GM11168 (cell line): ENCODE results near the gene TM4SF4.

ENCODE experiments used
- in situ Hi-C: fragments of 300-500 bp; cut with MboI; formaldehyde crosslinking; loops from one replicate; pipeline ENCODE4 v1.12.0; 2022; ENCODE audit warnings: low sequenced_read_pairs; ENCODE audit not compliant: unreplicated experiment

The TM4SF4 gene

GRCh38 chr3:149506965-149507364 is 32.5 kb downstream of the TM4SF4 start:
- in situ Hi-C loops, result loop anchor here (5.0 kb wide), 2 partner anchors 210 to 270 kb away; no protein-coding TSS in a partner anchor

- in situ Hi-C loops, result loop anchor here (5.0 kb wide), 2 partner anchors 210 to 270 kb away; no protein-coding TSS in a partner anchor
Measured at GRCh38 chr3:149507491-149508324, 33.2 kb downstream of the TM4SF4 start.

- in situ Hi-C loops, result loop anchor here (5.0 kb wide), 2 partner anchors 208 to 268 kb away; no protein-coding TSS in a partner anchor
Measured at GRCh38 chr3:149509526-149509925, 35.0 kb downstream of the TM4SF4 start.

GRCh38 chr3:149510480-149510879 is 36.0 kb downstream of the TM4SF4 start:
- in situ Hi-C loops, result no loop called here

GRCh38 chr3:149511040-149511626 is 36.6 kb downstream of the TM4SF4 start:
- in situ Hi-C loops, result no loop called here

GRCh38 chr3:149512073-149512782 is 37.7 kb downstream of the TM4SF4 start:
- in situ Hi-C loops, result no loop called here

- in situ Hi-C loops, result no loop called here
Measured at GRCh38 chr3:149514471-149514870, 40.0 kb downstream of the TM4SF4 start.

GRCh38 chr3:149515249-149515648 is 40.8 kb downstream of the TM4SF4 start:
- in situ Hi-C loops, result no loop called here

GRCh38 chr3:149516920-149517319 is 42.4 kb downstream of the TM4SF4 start:
- in situ Hi-C loops, result no loop called here

GRCh38 chr3:149519912-149520311 is 45.4 kb downstream of the TM4SF4 start:
- in situ Hi-C loops, result no loop called here

- in situ Hi-C loops, result no loop called here
Measured at GRCh38 chr3:149523512-149524299, 49.2 kb downstream of the TM4SF4 start.

GRCh38 chr3:149527531-149528339 is 53.2 kb downstream of the TM4SF4 start:
- in situ Hi-C loops, result no loop called here

GRCh38 chr3:149528340-149528650 is 53.8 kb downstream of the TM4SF4 start:
- in situ Hi-C loops, result no loop called here

GRCh38 chr3:149529099-149529498 is 54.6 kb downstream of the TM4SF4 start:
- in situ Hi-C loops, result no loop called here

GRCh38 chr3:149532489-149533180 is 58.1 kb downstream of the TM4SF4 start:
- in situ Hi-C loops, result no loop called here

GRCh38 chr3:149534082-149534481 is 59.6 kb downstream of the TM4SF4 start:
- in situ Hi-C loops, result no loop called here

- in situ Hi-C loops, result no loop called here
Measured at GRCh38 chr3:149534671-149535332, 60.3 kb downstream of the TM4SF4 start.

- in situ Hi-C loops, result no loop called here
Measured at GRCh38 chr3:149535333-149535685, 60.8 kb downstream of the TM4SF4 start.

- in situ Hi-C loops, result no loop called here
Measured at GRCh38 chr3:149536429-149536828, 61.9 kb downstream of the TM4SF4 start.
